ENCODE measurements around the gene BMP2. TPM values are rescaled to one million over a fixed set of nuclear protein-coding genes. Genes with fewer than 3 reads are reported as not detected.

BMP2 gene
- total RNA-seq, result 2.1 TPM

GRCh38 chr20:6767536-6768227, at the start of gene BMP2:
TSS of gene BMP2 (plus strand) at chr20:6767686. CDS start at chr20:6770127, 2,441 bp downstream.
- ATAC-seq (peak; percentile 80), DNase-seq (ENCODE audit: low spot score) (peak; percentile 75)

GRCh38 chr20:6718662-6719368, 48.7 kb upstream of the BMP2 start:
- no peak for ATAC-seq
- no peak for DNase-seq (ENCODE audit: low spot score)

- ATAC-seq (no peak), DNase-seq (ENCODE audit: low spot score) (no peak)
Measured at GRCh38 chr20:6719369-6719721, 48.1 kb upstream of the BMP2 start.

- no peak for ATAC-seq
Measured at GRCh38 chr20:6726761-6727160, 40.7 kb upstream of the BMP2 start.

GRCh38 chr20:6730672-6731328, 36.7 kb upstream of the BMP2 start:
- DNase-seq (ENCODE audit: low spot score) (no peak), ATAC-seq (peak; percentile 38)

More at GRCh38 chr20:6726761-6727160, 40.7 kb upstream of the BMP2 start:
- no peak for DNase-seq (ENCODE audit: low spot score)

- ATAC-seq, result peak; percentile 85
- peak; percentile 59 for DNase-seq (ENCODE audit: low spot score)
Measured at GRCh38 chr20:6732001-6732447, 35.5 kb upstream of the BMP2 start.

- ATAC-seq (no peak), DNase-seq (ENCODE audit: low spot score) (no peak)
Measured at GRCh38 chr20:6732851-6733250, 34.6 kb upstream of the BMP2 start.

- ATAC-seq (no peak), DNase-seq (ENCODE audit: low spot score) (no peak)
Measured at GRCh38 chr20:6733965-6734364, 33.5 kb upstream of the BMP2 start.

GRCh38 chr20:6735942-6736845, 31.3 kb upstream of the BMP2 start:
- no peak for DNase-seq (ENCODE audit: low spot score)
- no peak for ATAC-seq

- ATAC-seq, result peak; percentile 96
- DNase-seq (ENCODE audit: low spot score), result peak; percentile 69
Measured at GRCh38 chr20:6739406-6739805, 28.1 kb upstream of the BMP2 start.

- DNase-seq (ENCODE audit: low spot score) (no peak), ATAC-seq (no peak)
Measured at GRCh38 chr20:6740096-6740495, 27.4 kb upstream of the BMP2 start.

GRCh38 chr20:6744180-6744579, 23.3 kb upstream of the BMP2 start:
- DNase-seq (ENCODE audit: low spot score), result no peak

GRCh38 chr20:6744805-6745204, 22.7 kb upstream of the BMP2 start:
- no peak for ATAC-seq
- no peak for DNase-seq (ENCODE audit: low spot score)

More at GRCh38 chr20:6744180-6744579, 23.3 kb upstream of the BMP2 start:
- no peak for ATAC-seq

- ATAC-seq (no peak), DNase-seq (ENCODE audit: low spot score) (no peak)
Measured at GRCh38 chr20:6746901-6747609, 20.4 kb upstream of the BMP2 start.

- ATAC-seq, result no peak
- DNase-seq (ENCODE audit: low spot score), result no peak
Measured at GRCh38 chr20:6750438-6750837, 17.0 kb upstream of the BMP2 start.

GRCh38 chr20:6756693-6757595, 10.5 kb upstream of the BMP2 start:
- no peak for DNase-seq (ENCODE audit: low spot score)
- ATAC-seq, result no peak

GRCh38 chr20:6764619-6765018, 2.9 kb upstream of the BMP2 start:
- DNase-seq (ENCODE audit: low spot score), result no peak
- ATAC-seq, result no peak

GRCh38 chr20:6765469-6766058, 1.9 kb upstream of the BMP2 start:
- ATAC-seq (peak; percentile 30), DNase-seq (ENCODE audit: low spot score) (no peak)

- DNase-seq (ENCODE audit: low spot score), result no peak
- ATAC-seq, result no peak
Measured at GRCh38 chr20:6766433-6766832, 1.1 kb upstream of the BMP2 start.

Data from left lobe of liver (tissue), 2 donors.